HepG2 (cell line): ENCODE results near the gene TBC1D19. TPM values are rescaled to one million over a fixed set of nuclear protein-coding genes. Genes with fewer than 3 reads are reported as not detected.

ENCODE experiments used
- AFF4 ChIP-seq: sonication (generic); formaldehyde crosslinking; IDR thresholded peaks from 2 replicates; pipeline ENCODE4 v1.4.0; 2020; ENCODE audit warnings: missing genetic modification reagents
- AHR ChIP-seq: IDR thresholded peaks from 2 replicates; pipeline ENCODE4 v1.6.1; 2018; ENCODE audit warnings: missing genetic modification reagents, missing compliant biosample characterization
- ATRX ChIP-seq: sonication (generic); formaldehyde crosslinking; IDR thresholded peaks from 2 replicates; pipeline ENCODE4 v1.4.0; 2020; ENCODE audit warnings: missing genetic modification reagents, borderline replicate concordance
- BATF2 ChIP-seq: sonication (generic); formaldehyde crosslinking; IDR thresholded peaks from 2 replicates; pipeline ENCODE4 v1.8.0; 2022; ENCODE audit warnings: mild to moderate bottlenecking, missing genetic modification reagents, moderate library complexity
- CC2D1A ChIP-seq: sonication (generic); formaldehyde crosslinking; IDR thresholded peaks from 2 replicates; pipeline ENCODE4 v1.8.1; 2023; ENCODE audit warnings: mild to moderate bottlenecking, missing genetic modification reagents
- CCDC6 ChIP-seq: sonication (generic); formaldehyde crosslinking; IDR thresholded peaks from 2 replicates; pipeline ENCODE4 v1.8.1; 2022; ENCODE audit warnings: mild to moderate bottlenecking, missing genetic modification reagents, moderate library complexity
- ELF1 ChIP-seq: sonication (generic); formaldehyde crosslinking; IDR thresholded peaks from 2 replicates; pipeline ENCODE4 v1.4.0; 2020; ENCODE audit warnings: missing genetic modification reagents
- FOXP4 ChIP-seq: sonication (generic); formaldehyde crosslinking; IDR thresholded peaks from 2 replicates; pipeline ENCODE4 v1.4.0; 2020; ENCODE audit warnings: missing genetic modification reagents
- KDM2A ChIP-seq: sonication (generic); formaldehyde crosslinking; IDR thresholded peaks from 2 replicates; pipeline ENCODE4 v1.4.0; 2020; ENCODE audit warnings: low read depth, missing genetic modification reagents, borderline replicate concordance
- MIXL1 ChIP-seq: IDR thresholded peaks from 2 replicates; pipeline ENCODE4 v1.6.1; 2016
- NR2C2 ChIP-seq: sonication (generic); formaldehyde crosslinking; IDR thresholded peaks from 2 replicates; pipeline ENCODE4 v1.4.0; 2020; ENCODE audit warnings: missing genetic modification reagents, mild to moderate bottlenecking, moderate library complexity, borderline replicate concordance
- RAD21 ChIP-seq: fragments of 450-650 bp; formaldehyde crosslinking; IDR thresholded peaks from 2 replicates; pipeline ENCODE4 v1.5.0; 2020; ENCODE audit warnings: mild to moderate bottlenecking
- SPEN ChIP-seq: sonication (generic); formaldehyde crosslinking; IDR thresholded peaks from 2 replicates; pipeline ENCODE4 v1.5.1; 2020; ENCODE audit warnings: low read depth, mild to moderate bottlenecking, missing genetic modification reagents
- ZBTB2 ChIP-seq: sonication (generic); formaldehyde crosslinking; IDR thresholded peaks from 2 replicates; pipeline ENCODE4 v1.8.0; 2022; ENCODE audit warnings: low read depth, missing genetic modification reagents
- ZFAT ChIP-seq: sonication (generic); formaldehyde crosslinking; conservative IDR thresholded peaks from 2 replicates; pipeline ENCODE4 v1.8.1; 2023; ENCODE audit warnings: missing genetic modification reagents, inconsistent platforms
- ZNF572 ChIP-seq: sonication (generic); formaldehyde crosslinking; IDR thresholded peaks from 2 replicates; pipeline ENCODE4 v1.5.1; 2020; ENCODE audit warnings: mild to moderate bottlenecking, missing genetic modification reagents
- ZNF605 ChIP-seq: sonication (generic); formaldehyde crosslinking; IDR thresholded peaks from 2 replicates; pipeline ENCODE4 v1.8.0; 2022; ENCODE audit warnings: mild to moderate bottlenecking, missing genetic modification reagents
- ZNF670 ChIP-seq: sonication (generic); formaldehyde crosslinking; IDR thresholded peaks from 2 replicates; pipeline ENCODE4 v1.8.0; 2022; ENCODE audit warnings: mild to moderate bottlenecking, missing genetic modification reagents, borderline replicate concordance
- ZNF776 ChIP-seq: sonication (generic); formaldehyde crosslinking; IDR thresholded peaks from 2 replicates; pipeline ENCODE4 v1.4.0; 2020; ENCODE audit warnings: mild to moderate bottlenecking, missing genetic modification reagents
- ZZZ3 ChIP-seq: sonication (generic); formaldehyde crosslinking; IDR thresholded peaks from 2 replicates; pipeline ENCODE4 v1.4.0; 2020; ENCODE audit warnings: missing genetic modification reagents, mild to moderate bottlenecking, borderline replicate concordance
- polyA plus RNA-seq, 8 experiments: library from polyadenylated mRNA; depleted of rRNA in 3 of 8; stranded (reverse) in 7 of 8; unstranded in 1 of 8; fragments of >200 nt; fragmentation: Illumina TruSeq in 4 of 8; extraction: Trizol in 4 of 8; gene quantifications; 2 replicates each; pipeline versions ENCODE4 v1.2.1 to v1.2.3, GENCODE V29; 2011 to 2016; ENCODE audit warnings: low read depth in 4 of 8, missing spikeins in 1 of 8, mixed read lengths in 1 of 8; ENCODE audit not compliant: insufficient read depth in 1 of 8
- total RNA-seq, 5 experiments: library from RNA; depleted of rRNA; stranded (reverse); fragments of >200 nt; fragmentation: Illumina TruSeq; extraction: Trizol; gene quantifications; 2 replicates each; pipeline ENCODE4 v1.2.3, GENCODE V29; 2016; ENCODE audit warnings: low read depth in 1 of 5
- TF ChIP-seq, protein P1 (sequence below): sonication (generic); formaldehyde crosslinking; IDR thresholded peaks from 2 replicates; pipeline ENCODE4 v1.8.1; 2023; ENCODE audit warnings: missing genetic modification reagents, mild to moderate bottlenecking, borderline replicate concordance

TBC1D19 gene
- total and polyA plus RNA-seq, 2 of the 13 experiments (the other 11 are each of a cell fraction or from before 2014, with no cell fraction given) = 1.6 to 3.5 TPM

- TF ChIP-seq ATRX (0 out of 2 replicates have a peak, but pooled peaks have one; percentile 27), AHR (CRISPR knock-in tag) (peak; percentile 84; the same call in 1 of the 2 replicates), AFF4 (CRISPR knock-in tag) (no peak), BATF2 (CRISPR knock-in tag) (no peak), ELF1 (CRISPR knock-in tag) (peak; percentile 76), ZNF572 (CRISPR knock-in tag) (no peak), ZFAT (CRISPR knock-in tag) (no peak), FOXP4 (CRISPR knock-in tag) (peak; percentile 65), CCDC6 (CRISPR knock-in tag) (peak; percentile 74; the same call in 1 of the 2 replicates), MIXL1 (CRISPR knock-in tag) (0 out of 2 replicates have a peak, but pooled peaks have one; percentile 52), ZBTB2 (CRISPR knock-in tag) (no peak), SPEN (CRISPR knock-in tag) (peak; percentile 89), RAD21 (CRISPR knock-in tag) (peak; percentile 59), ZZZ3 (CRISPR knock-in tag) (peak; percentile 4; the same call in 1 of the 2 replicates), ZNF605 (CRISPR knock-in tag) (peak; percentile 86; the same call in 1 of the 2 replicates), ZNF776 (CRISPR knock-in tag) (0 out of 2 replicates have a peak, but pooled peaks have one; percentile 64), NR2C2 (CRISPR knock-in tag) (peak; percentile 62), ZNF670 (CRISPR knock-in tag) (peak; percentile 86; the same call in 1 of the 2 replicates), CC2D1A (CRISPR knock-in tag) (no peak), KDM2A (CRISPR knock-in tag) (peak; percentile 99)
- TF ChIP-seq, protein P1, sequence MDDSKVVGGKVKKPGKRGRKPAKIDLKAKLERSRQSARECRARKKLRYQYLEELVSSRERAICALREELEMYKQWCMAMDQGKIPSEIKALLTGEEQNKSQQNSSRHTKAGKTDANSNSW (CRISPR knock-in tag) = no peak
These were observed at the start of gene TBC1D19 (continued) for GRCh38 chr4:26583865-26584652.
